HG02798 (cell line): ENCODE measurements around the gene TMEM184B.

Experiments
- ATAC-seq: cut with Tn5 transposase; IDR thresholded peaks from one replicate; pipeline ENCODE4 v1.9.1; 2021; ENCODE audit warnings: mild to moderate bottlenecking; ENCODE audit not compliant: unreplicated experiment, poor library complexity

TMEM184B gene

GRCh38 chr22:38284042-38284402 is 11.2 kb upstream of the TMEM184B start:
- no peak for ATAC-seq

DNA sequence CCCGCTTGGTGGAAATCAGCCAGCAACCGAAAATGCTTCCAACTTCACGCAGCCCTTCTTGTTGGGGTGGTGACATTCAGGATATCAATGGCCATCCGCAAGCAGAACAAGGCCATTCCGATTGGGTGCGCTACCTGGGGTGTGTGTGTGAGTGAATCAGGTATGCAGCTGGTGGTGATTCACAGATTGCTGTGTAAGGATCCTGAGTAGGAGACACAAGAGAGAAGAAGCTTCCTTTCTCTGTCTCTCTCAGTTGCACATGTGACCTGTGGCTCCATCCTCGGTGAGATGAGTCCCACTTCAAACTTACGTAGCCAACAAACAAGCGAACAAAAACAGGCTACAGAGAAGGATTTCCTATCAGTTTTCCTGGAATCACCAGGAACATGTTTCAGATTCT is 9.6 kb upstream of the TMEM184B start:
- no peak for ATAC-seq

GRCh38 chr22:38276166-38276565 is 3.4 kb upstream of the TMEM184B start:
- ATAC-seq: no peak

- ATAC-seq: no peak
These were observed 471 bp upstream of the TMEM184B start for GRCh38 chr22:38273135-38273826.

- no peak for ATAC-seq
These were observed 860 bp downstream of the TMEM184B start for GRCh38 chr22:38271927-38272372.

DNA sequence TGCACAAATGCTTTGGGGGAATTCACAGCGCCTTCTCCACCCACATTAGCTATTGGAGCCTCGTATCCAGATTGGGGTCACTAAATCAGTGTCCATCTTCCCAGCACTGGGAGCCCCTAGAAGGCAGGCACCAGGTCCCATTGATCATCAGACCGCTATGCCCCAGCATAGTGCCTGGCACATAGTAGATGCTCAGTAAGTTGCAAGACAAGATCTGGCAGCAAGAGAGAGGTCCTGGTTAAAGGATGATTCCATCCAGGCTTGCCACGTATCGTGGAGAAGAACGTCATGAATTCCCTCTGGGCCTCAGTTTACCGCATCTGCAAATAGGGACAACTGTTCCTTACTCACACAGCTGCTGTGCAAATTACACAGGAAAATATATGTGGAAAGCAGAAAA is 1.7 kb downstream of the TMEM184B start:
- ATAC-seq: no peak

DNA sequence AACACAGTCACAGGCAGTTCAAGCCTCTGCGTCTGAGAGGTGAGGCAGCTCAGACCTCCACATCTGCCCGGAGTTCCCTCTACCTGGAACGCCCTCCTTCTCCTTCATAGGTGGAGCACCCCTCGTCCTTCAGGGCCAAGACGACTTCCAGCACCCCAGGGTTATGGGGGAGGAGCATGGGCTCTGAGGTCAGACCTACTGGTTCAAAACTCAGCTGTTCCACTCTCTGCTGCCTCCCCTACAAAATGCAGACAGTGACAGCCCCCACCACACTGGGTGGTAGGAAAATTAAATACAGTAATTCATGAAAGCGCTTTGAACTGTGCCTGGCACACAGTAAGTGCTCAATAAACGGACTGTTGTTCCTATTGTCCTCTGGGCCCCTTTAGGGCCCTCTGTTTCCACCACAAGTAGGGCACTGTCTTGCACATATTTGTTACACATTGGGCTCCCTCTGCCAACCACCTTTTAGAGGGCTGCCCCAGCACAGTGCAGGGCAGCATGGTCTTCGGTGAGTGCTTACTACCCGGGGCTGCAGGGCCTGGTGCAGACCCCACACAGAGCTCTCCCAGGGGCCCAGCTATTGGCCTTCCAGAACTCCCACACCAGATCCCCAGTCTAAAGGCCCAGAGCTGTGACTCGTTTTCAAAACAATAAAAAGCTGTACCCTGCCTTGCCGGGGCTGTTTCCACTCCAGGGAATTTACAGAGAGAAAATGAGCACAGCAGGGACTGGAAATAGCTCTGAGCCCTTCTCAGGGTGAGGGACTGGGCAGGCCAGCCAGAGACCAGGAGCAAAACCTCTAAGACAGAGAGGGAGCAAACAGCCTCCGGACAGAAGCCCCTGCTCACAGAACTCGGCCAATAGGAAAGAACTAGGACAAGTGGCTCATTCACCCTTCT is 2.5 kb downstream of the TMEM184B start:
- ATAC-seq: no peak

DNA sequence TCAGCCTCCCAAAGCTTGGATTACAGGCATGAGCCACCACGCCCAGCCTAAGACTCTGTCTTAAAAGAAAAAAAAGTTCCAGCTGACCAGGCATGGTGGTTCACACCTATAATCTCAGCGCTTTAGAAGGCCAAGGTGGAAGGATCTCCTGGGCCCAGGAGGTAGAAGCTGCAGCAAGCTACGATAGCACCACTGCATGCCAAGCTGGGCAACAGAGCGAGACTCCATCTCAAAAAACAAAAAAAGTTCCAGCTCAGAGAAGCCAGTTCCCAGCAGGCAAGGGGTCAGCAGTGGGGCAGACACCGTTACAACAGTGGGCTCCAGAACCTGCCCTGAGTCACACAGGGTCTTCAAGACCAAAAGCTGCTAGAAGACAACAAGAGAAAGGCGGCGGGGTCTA is 3.3 kb downstream of the TMEM184B start:
- no peak for ATAC-seq

- no peak for ATAC-seq
These were observed 5.7 kb downstream of the TMEM184B start for GRCh38 chr22:38267086-38267485.

DNA sequence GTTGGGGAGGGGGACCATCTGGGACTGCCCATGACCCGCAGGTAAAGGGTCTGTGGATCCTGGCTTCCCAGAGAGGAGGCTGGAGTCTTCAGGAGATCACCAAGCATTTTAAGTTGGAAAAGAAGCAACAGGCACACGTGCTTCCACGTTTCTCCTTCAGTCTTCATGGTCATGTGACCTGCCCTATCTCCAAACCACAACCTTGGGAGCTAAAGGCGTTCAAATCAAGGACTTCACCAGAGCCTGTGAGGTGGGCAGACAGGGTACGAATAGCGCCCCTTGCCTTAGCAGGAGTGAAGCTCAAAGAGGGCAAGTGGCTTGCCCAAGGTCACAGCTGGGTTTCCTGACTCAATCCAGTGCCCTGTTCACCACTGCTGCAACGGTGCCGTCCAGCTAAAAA is 6.7 kb downstream of the TMEM184B start:
- ATAC-seq: no peak

DNA sequence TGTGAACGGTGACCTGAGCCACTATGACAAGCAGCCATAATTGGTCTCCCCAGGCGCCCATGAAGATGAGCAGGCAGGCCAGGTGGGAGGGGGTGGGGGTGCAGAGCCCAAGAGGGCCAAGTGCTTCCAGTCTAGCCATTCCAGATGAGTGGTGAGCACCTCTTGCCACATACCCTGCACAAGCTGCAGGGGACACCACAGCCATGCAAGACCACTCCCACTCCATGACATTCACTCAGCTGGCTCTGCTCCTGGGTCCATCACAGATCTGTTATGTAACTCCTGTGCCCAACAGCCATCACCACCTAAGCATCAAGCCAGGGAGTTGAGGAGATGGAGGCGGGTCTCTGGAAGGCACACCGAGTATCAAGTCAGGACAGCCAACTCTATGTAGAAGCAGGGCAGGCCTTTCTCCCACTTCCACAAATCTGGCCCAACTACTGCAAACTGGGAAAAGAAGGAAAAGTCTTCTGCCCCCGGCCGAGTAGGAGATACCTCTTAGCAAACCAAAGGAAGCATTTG is 8.4 kb downstream of the TMEM184B start:
- ATAC-seq: no peak

DNA sequence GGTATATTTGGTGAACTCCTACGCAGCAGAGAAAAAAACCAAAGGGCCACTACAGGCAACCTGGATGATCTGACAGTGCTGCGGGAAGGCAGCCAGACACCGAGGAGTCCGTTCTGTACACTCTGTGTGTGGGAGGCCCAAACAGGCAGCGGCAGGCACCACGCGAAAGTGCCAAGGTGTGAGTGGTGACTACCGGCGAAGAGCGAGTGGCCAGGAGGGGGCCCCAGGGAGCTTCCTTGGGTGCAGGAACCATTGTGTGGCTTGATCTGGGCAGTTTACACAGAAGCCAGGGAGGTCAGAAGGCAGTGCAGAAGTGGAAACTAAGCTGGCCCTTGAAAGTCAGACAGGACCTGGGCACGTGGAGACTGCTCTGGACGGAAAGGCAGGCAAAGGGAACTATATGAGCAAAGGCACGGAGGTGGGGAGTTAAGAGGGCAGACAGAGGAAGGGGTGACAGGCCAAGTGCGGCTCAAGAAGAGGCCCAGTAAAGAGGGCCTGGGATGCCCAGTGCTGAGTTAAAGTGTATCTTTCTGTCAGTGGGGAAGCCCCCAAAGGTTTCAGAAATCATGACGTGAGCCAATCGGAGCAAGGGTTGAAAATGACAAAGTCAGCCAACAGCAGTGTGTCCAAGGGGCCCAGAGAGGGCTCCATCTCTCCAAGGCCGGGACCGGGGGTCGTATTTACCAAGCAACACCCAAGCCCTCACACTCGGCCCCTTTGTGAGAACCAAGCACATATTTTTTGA is 10.6 kb downstream of the TMEM184B start:
- no peak for ATAC-seq

- no peak for ATAC-seq
These were observed 11.8 kb downstream of the TMEM184B start for GRCh38 chr22:38260761-38261681.

GRCh38 chr22:38259370-38259769 is 13.4 kb downstream of the TMEM184B start:
- ATAC-seq: no peak

DNA sequence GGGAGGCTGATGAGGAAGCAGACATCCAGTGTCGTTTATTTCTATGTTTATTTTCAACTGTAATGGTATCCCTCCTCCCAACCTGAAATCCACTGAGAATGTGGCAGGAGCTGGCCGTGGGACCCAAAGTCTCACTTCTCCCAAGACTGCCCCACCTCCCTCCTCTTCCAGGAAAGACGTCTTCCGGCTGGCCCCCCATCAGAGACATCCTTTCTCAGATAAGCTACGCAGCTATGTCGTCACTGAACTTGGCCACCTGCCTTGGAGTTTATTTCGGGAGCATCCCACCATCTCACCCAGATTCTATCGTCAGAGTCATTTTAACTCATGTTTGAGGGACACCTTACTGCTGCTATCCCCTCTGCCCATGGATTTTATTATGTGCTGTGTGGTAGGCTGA is 13.9 kb downstream of the TMEM184B start:
- ATAC-seq: no peak

- no peak for ATAC-seq
These were observed 15.1 kb downstream of the TMEM184B start for GRCh38 chr22:38257650-38258250.

DNA sequence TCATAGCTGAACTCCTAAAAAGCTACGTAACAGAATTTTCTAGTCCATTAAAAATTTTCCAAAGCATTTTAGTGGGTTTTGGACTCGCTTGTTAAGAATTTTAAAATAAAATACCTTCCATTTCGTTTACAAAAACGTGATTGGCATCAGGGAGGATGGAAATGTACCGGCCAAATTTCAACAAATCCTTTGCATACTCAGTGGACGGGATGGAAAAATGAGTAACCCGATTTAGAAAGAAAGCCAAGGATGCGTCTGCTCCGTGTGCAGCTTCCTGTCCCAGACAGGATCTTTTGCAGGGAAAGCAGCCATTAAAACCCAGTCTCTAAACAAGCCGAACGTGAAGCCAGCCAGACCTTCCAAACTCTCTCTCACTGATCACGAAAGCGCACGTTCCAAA is 15.6 kb downstream of the TMEM184B start:
- no peak for ATAC-seq

GRCh38 chr22:38255697-38256096 is 17.1 kb downstream of the TMEM184B start:
- no peak for ATAC-seq

DNA sequence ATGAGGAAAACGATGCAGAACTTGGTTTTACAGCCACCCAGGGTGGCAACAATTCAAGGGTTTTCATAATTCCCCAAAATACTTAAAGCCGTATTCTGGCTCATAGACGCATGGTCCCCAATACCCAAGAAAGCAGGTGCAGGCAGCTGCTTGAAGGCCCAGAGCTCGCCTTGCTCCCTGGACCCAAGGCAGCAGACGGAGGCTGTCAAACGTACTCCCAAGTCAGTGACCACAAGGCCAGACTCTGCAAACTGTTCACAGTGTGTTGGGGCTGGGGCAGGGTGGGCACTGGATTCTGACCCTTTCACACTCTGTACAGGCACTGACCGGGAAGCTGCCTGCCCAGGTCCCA is 21.5 kb downstream of the TMEM184B start:
- no peak for ATAC-seq
